ENCODE data around the gene GSTM2. TPM values are rescaled to one million over a fixed set of nuclear protein-coding genes. Genes with fewer than 3 reads are reported as not detected.
"Not testable (repeated sequence)": the region's sequence is repeated elsewhere in the genome, so short reads cannot be mapped to it uniquely, and the experiment has no call there.

The GSTM2 gene
- total RNA-seq, 1 donor from 2014 or later: 76.9 TPM

DNA sequence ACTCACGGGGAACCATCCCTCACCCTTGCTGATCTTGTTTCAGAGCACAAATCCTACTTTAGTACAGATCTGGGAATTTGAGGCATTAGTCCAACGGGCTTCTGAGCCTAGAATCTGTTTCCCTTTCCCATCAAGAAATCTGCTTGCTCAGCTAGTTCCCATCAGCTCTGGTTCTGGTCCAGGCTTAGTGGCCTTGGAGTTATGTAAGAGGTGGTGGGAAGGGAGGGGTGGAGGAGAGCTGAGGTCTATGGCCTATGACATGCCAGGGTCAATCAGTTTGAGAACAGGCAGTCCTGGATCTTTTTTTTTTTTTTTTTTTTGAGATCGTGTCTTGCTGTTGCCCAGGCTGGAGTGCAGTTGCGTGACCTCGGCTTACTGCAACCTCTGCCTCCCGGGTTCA, 23.9 kb downstream of the GSTM2 start:
- no peaks in the 10 kb centered on the region for H3K27me3 Mint-ChIP-seq
- H3K4me3 Mint-ChIP-seq (ENCODE audit: low read depth): no peak overlapping the region
- H3K9me3 Mint-ChIP-seq (ENCODE audit: low read depth): no peaks in the 10 kb centered on the region
- no peak for DNase-seq (ENCODE audit: low spot score, unreplicated experiment)
- no peaks in the 10 kb centered on the region for H3K36me3 Mint-ChIP-seq (ENCODE audit: insufficient read depth)
- H3K4me1 Mint-ChIP-seq (ENCODE audit: low read depth): no peaks in the 10 kb centered on the region
- TF ChIP-seq, protein P1, sequence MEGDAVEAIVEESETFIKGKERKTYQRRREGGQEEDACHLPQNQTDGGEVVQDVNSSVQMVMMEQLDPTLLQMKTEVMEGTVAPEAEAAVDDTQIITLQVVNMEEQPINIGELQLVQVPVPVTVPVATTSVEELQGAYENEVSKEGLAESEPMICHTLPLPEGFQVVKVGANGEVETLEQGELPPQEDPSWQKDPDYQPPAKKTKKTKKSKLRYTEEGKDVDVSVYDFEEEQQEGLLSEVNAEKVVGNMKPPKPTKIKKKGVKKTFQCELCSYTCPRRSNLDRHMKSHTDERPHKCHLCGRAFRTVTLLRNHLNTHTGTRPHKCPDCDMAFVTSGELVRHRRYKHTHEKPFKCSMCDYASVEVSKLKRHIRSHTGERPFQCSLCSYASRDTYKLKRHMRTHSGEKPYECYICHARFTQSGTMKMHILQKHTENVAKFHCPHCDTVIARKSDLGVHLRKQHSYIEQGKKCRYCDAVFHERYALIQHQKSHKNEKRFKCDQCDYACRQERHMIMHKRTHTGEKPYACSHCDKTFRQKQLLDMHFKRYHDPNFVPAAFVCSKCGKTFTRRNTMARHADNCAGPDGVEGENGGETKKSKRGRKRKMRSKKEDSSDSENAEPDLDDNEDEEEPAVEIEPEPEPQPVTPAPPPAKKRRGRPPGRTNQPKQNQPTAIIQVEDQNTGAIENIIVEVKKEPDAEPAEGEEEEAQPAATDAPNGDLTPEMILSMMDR (IDR thresholded peaks at IDR 0.05; ENCODE audit: unreplicated experiment): no peak
- H3K27ac Mint-ChIP-seq: no peak overlapping the region

DNA sequence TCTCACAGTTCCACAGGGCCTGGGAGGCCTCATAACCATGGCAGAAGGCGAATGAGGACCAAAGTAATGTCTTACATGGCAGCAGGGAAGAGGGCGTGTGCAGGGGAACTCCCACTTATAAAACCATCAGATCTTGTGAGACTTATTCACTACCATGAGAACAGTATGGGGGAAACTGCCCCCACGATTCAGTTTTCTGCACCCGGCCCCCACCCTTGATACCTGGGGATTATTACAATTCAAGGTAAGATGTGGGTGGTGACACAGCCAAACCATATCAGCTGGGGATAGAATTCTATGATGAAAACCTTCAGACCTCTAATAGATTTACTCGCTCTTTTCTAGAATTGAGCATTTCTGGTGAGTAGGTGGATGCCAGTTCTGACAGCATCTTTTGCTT, 26.5 kb downstream of the GSTM2 start:
- DNase-seq (ENCODE audit: low spot score, unreplicated experiment); H3K4me3 Mint-ChIP-seq (ENCODE audit: low read depth); H3K4me1 Mint-ChIP-seq (ENCODE audit: low read depth); H3K36me3 Mint-ChIP-seq (ENCODE audit: insufficient read depth); H3K27ac Mint-ChIP-seq; H3K27me3 Mint-ChIP-seq; H3K9me3 Mint-ChIP-seq (ENCODE audit: low read depth): not testable (repeated sequence)

DNA sequence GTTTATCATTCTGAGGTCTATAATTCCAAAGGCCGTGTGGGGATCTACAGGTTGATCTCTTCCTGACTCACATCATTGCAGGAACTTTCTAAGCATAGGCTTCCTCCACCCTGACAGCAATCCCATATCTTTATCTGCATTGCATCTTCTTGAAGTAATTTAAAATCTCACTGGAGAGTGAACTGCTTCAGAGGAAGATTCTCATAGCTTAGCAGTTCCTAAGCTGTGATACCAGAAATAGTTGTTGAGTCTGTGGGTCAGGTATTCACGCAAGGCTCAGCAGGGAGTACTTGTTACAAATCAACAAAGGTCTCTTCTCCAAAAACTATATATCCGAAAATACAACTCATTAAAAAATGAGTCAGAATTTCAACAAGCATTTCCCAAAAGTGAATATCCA, 27.3 kb downstream of the GSTM2 start:
- H3K36me3 Mint-ChIP-seq (ENCODE audit: insufficient read depth); DNase-seq (ENCODE audit: low spot score, unreplicated experiment); H3K4me1 Mint-ChIP-seq (ENCODE audit: low read depth); H3K4me3 Mint-ChIP-seq (ENCODE audit: low read depth); H3K27ac Mint-ChIP-seq; H3K27me3 Mint-ChIP-seq; H3K9me3 Mint-ChIP-seq (ENCODE audit: low read depth): not testable (repeated sequence)

DNA sequence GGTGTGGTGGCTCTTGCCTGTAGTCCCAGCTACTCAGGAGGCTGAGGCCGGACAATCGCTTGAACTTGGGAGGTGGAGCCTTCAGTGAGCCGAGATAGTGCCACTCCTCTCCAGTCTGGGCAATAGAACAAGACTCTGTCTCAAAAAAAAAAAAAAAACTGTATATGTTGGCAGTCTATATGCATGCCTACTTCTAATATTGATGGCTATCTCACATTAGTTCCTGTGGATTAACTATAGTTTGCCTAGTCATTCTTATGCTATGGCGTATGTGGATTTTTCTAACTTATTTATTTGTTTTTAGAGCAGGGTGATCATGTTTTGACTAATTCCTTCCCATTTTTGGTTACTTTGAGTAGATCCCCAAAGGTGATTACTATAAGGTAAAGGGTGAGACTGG, 29.2 kb downstream of the GSTM2 start:
- no peaks in the 10 kb centered on the region for H3K27me3 Mint-ChIP-seq
- H3K4me3 Mint-ChIP-seq (ENCODE audit: low read depth): no peak overlapping the region
- no peaks in the 10 kb centered on the region for H3K36me3 Mint-ChIP-seq (ENCODE audit: insufficient read depth)
- no peaks in the 10 kb centered on the region for H3K4me1 Mint-ChIP-seq (ENCODE audit: low read depth)
- no peak overlapping the region for H3K27ac Mint-ChIP-seq
- no peak for DNase-seq (ENCODE audit: low spot score, unreplicated experiment)
- TF ChIP-seq, protein P1 (IDR thresholded peaks at IDR 0.05; ENCODE audit: unreplicated experiment): no peak
- no peaks in the 10 kb centered on the region for H3K9me3 Mint-ChIP-seq (ENCODE audit: low read depth)

DNA sequence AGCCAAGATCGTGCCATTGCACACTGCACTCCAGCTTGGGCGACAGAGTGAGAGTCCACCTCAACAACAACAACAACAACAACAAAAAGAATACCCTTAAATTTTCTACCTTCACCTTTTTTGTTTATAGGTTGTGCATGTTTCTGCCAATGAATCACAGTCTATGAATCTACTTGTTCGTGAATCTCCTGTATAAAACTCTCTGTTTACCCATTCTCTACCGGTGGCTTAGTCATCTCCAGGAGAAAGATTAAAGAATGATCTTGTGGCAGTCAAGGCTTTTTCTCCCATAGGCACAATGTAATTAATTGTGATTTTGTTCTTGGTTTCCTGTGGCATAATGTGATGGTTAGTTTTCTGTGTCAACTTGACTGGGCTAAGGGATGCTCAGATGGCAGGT, 30.0 kb downstream of the GSTM2 start:
- H3K9me3 Mint-ChIP-seq (ENCODE audit: low read depth); H3K27ac Mint-ChIP-seq; H3K27me3 Mint-ChIP-seq; H3K4me1 Mint-ChIP-seq (ENCODE audit: low read depth); H3K4me3 Mint-ChIP-seq (ENCODE audit: low read depth); DNase-seq (ENCODE audit: low spot score, unreplicated experiment); H3K36me3 Mint-ChIP-seq (ENCODE audit: insufficient read depth): not testable (repeated sequence)

DNA sequence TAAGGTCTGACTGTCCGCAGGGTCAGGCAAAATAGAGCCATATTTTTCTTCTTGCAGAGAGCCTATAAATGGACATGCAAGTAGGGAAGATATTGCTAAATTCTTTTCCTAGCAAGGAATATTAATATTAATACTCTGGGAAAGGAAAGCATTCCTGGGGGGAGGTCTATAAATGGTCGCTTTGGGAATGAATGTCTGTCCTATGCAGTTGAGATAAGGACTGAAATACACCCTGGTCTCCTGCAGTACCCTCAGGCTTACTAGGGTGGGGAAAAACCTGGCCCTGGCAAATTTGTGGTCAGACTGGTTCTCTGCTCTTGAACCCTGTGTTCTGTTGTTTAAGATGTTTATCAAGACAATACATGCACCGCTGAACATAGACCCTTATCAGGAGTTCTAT, 35.1 kb downstream of the GSTM2 start:
- DNase-seq (ENCODE audit: low spot score, unreplicated experiment); H3K36me3 Mint-ChIP-seq (ENCODE audit: insufficient read depth); H3K27ac Mint-ChIP-seq; H3K4me1 Mint-ChIP-seq (ENCODE audit: low read depth); H3K27me3 Mint-ChIP-seq; H3K4me3 Mint-ChIP-seq (ENCODE audit: low read depth): not testable (repeated sequence)
- peaks cover 17% of the 10 kb centered on the region for H3K9me3 Mint-ChIP-seq (ENCODE audit: low read depth)

DNA sequence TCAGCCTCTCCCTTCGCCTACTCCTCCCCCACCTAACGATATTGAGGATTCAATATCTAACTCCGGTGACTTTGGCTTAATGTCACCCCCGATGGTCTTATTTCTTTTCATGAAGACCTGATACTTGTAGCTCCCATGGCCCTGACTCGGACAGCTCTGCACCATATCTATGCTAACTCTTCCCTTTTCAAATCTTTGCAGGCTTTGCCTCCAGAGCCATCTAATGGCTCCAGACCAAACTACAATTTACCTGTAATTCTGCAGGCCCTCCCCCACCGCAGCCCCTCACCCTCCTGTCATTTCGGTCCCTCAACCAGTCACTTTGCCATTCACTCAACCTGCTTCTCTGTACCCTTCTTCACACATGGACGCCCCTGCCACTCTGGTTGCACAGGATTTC, 36.3 kb downstream of the GSTM2 start:
- no peak for DNase-seq (ENCODE audit: low spot score, unreplicated experiment)
- TF ChIP-seq, protein P1 (IDR thresholded peaks at IDR 0.05; ENCODE audit: unreplicated experiment): no peak
- H3K9me3 Mint-ChIP-seq (ENCODE audit: low read depth): peaks cover 28% of the 10 kb centered on the region
- no peaks in the 10 kb centered on the region for H3K27me3 Mint-ChIP-seq
- H3K4me1 Mint-ChIP-seq (ENCODE audit: low read depth): no peaks in the 10 kb centered on the region
- H3K4me3 Mint-ChIP-seq (ENCODE audit: low read depth): no peak overlapping the region
- H3K27ac Mint-ChIP-seq: no peak overlapping the region
- peaks cover 12% of the 10 kb centered on the region for H3K36me3 Mint-ChIP-seq (ENCODE audit: insufficient read depth)
